Mucosa of stomach (tissue), 1 donor: ENCODE measurements around the gene ABL2.
"Not testable (repeated sequence)": the region's sequence is repeated elsewhere in the genome, so short reads cannot be mapped to it uniquely, and the experiment has no call there.

Experiments
- H3K27me3 ChIP-seq: one replicate; pipeline ENCODE4 v1.7.0; 2013; ENCODE audit warnings: mild to moderate bottlenecking, low read length; ENCODE audit not compliant: control insufficient read depth, insufficient read depth
- H3K36me3 ChIP-seq: one replicate; pipeline ENCODE4 v1.7.0; 2013; ENCODE audit warnings: low read length; ENCODE audit not compliant: control insufficient read depth, insufficient read depth
- H3K4me1 ChIP-seq: one replicate; pipeline ENCODE4 v1.7.0; 2013; ENCODE audit warnings: mild to moderate bottlenecking, low read length; ENCODE audit not compliant: control insufficient read depth, insufficient read depth
- H3K4me3 ChIP-seq: one replicate; pipeline ENCODE4 v1.7.0; 2013; ENCODE audit warnings: low read length
- H3K9ac ChIP-seq: one replicate; pipeline ENCODE4 v1.7.0; 2013; ENCODE audit warnings: mild to moderate bottlenecking, low read length, moderate library complexity
- H3K9me3 ChIP-seq: one replicate; pipeline ENCODE4 v1.7.0; 2013; ENCODE audit warnings: mild to moderate bottlenecking, low read length, moderate library complexity; ENCODE audit not compliant: control insufficient read depth
- donor health status: Pancreatic carcinoma.

Gene ABL2

DNA sequence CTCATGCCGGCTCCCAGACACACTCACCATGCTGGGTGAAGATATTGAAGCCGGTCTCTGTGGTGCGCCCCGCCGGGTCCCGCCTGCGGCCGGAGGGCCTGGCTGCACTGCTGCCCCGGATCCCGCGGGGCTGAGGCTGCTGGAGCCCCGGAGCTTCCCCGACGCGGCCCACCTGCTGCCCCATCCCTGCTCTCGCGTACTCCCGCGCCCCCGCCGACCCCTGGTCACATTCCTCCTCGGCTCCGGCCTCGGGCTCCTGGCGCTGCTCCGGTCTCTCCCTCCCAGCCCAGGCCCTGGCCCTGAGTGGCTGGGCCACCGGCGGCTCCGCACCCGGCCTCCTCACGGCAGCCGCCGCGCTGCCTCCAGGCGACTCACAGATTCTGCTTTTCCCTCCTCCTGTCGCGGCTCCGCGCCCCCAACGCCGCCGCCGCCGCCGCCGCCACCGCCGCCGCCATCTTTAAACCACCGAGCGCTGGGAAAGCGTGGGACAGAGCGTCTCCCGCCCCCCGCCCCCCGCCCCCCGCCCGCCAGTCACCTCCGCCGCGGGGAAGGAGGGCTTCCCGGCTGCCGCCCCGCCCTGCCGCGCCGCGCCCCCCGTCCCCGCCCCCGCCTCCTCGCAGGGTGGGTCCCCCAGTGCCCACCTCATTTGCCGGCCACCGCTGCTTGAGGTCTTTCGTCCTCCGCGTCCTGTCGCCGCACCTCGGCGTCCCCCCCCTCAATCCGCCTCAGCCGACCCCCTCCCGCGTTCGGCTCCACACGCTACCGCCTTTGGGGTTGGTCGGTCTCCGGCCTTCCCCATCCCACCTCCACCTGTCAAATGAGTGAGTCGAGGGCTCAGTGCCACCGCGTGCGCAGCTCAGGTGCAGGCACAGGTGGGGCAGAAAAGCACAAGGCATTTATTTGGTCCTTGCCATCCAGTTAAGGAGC is at the start of gene ABL2:
Gene ABL2 (minus strand): TSS at position 464 of the 927 bp plus-strand sequence. CDS start 280 bp downstream, at position 184.
- H3K9me3 ChIP-seq: no peaks in the 10 kb centered on the region
- H3K4me1 ChIP-seq: peaks cover 5% of the 10 kb centered on the region
- H3K9ac ChIP-seq: peak within 1 kb of the TSS; percentile 82
- no peak within 1 kb of the TSS for H3K4me3 ChIP-seq
- no peaks in the 10 kb centered on the region for H3K36me3 ChIP-seq
- H3K27me3 ChIP-seq: no peaks in the 10 kb centered on the region

DNA sequence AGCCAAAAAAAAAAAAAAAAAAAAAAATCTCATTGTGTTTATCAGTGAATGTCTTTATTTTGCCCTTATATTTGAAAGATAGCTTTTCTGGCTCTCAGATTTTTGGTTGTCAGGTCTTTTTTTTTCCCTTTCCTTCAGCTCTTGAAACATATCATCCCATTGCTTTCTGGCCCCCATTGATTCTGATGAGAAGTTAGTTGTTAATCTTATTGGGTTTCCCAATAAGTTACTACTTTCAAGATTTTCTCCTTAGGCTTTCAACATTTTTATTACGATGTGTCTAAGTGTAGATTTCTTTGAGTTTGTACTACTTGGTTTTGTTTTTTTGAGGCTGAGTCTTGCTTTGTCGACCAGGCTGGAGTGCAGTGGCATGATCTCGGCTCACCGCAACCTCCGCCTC is 49.4 kb upstream of the ABL2 start:
- Histone ChIP-seq H3K4me1 (peaks cover 4% of the 10 kb centered on the region), H3K9ac (no peak overlapping the region), H3K27me3 (no peaks in the 10 kb centered on the region), H3K4me3 (no peak overlapping the region), H3K9me3 (no peaks in the 10 kb centered on the region), H3K36me3 (no peaks in the 10 kb centered on the region)

DNA sequence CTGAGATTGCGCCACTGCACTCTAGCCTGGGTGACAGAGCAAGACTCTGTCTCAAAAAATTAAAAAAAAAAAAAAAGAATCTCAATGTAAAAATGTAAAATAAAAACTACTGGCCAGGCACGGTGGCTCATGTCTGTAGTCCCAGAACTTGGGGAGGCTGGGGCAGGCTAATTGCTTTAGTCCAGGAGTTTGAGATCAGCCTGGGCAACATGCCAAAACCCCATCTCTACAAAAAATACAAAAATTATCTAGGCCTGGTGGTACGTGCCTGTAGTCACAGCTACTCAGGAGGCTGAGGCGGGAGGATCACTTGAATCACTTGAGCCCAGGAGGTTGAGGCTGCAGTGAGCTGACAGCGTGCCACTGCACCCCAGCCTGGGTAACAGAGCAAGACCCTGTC is 44.9 kb upstream of the ABL2 start:
- not testable (repeated sequence) for H3K4me3 ChIP-seq, H3K27me3 ChIP-seq, H3K4me1 ChIP-seq, H3K36me3 ChIP-seq, H3K9ac ChIP-seq, H3K9me3 ChIP-seq

DNA sequence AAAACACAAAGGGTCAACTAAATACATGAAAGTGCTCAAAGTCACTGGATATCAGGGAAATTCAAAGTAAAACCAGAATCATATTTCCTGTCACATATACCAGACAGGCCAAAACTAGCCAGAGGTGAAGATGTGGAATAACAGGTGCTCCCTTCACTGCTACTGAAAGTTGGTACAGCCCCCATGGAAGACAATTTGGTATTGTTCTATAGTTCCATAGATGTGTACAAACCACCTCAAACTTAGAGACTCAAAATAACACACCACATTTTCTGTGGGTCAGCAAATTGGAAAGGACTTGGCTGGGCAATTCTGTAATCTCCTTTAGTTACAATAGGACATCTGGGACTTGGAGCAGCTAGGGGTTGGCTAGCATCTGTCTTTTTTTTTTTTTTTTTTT is 39.6 kb upstream of the ABL2 start:
- peaks cover 5% of the 10 kb centered on the region for H3K4me1 ChIP-seq
- H3K4me3 ChIP-seq: no peak overlapping the region
- no peaks in the 10 kb centered on the region for H3K36me3 ChIP-seq
- H3K27me3 ChIP-seq: no peaks in the 10 kb centered on the region
- no peaks in the 10 kb centered on the region for H3K9me3 ChIP-seq
- H3K9ac ChIP-seq: no peak overlapping the region

DNA sequence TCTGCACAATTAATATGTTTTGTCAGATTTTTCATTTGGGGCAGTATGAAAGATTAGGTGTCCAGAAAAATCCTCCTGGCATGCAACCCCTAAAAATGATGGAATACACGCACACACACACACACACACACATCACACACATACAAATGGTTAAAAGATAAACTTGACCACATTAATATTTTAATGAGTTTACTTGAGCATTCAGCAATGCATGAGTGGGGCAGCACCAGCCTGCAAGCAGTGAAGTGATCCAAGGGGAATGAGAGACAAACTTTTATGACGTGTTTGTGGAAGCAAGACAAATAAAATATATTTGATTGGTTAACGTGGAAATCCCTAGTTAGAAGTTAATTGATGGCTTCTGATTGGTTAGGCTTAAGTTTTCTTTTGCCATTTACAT is 35.0 kb upstream of the ABL2 start:
- no peak overlapping the region for H3K4me3 ChIP-seq
- H3K36me3 ChIP-seq: no peaks in the 10 kb centered on the region
- H3K9ac ChIP-seq: no peak overlapping the region
- H3K9me3 ChIP-seq: no peaks in the 10 kb centered on the region
- no peaks in the 10 kb centered on the region for H3K27me3 ChIP-seq
- H3K4me1 ChIP-seq: peaks cover 5% of the 10 kb centered on the region

DNA sequence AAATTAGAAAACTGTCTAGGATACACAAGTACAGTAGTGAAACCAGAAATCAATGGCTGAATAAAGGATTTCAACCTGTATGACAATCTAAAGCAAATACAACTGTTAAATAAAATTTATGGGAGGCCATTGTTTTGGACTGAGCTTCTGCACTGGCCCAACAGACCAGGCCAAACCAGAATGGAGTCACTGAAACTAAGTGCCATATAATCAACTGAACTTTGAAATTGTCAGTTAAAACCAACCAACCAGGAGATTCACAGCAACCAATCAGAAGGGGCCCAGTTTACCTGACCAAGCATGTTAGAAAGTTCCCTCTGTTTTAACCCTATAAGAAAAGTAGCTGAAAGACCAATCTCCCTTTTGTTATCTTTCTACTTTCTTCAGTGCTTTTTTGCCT is 33.6 kb upstream of the ABL2 start:
- H3K4me3 ChIP-seq: no peak overlapping the region
- no peaks in the 10 kb centered on the region for H3K9me3 ChIP-seq
- H3K9ac ChIP-seq: no peak overlapping the region
- H3K36me3 ChIP-seq: no peaks in the 10 kb centered on the region
- peaks cover 5% of the 10 kb centered on the region for H3K4me1 ChIP-seq
- H3K27me3 ChIP-seq: no peaks in the 10 kb centered on the region

DNA sequence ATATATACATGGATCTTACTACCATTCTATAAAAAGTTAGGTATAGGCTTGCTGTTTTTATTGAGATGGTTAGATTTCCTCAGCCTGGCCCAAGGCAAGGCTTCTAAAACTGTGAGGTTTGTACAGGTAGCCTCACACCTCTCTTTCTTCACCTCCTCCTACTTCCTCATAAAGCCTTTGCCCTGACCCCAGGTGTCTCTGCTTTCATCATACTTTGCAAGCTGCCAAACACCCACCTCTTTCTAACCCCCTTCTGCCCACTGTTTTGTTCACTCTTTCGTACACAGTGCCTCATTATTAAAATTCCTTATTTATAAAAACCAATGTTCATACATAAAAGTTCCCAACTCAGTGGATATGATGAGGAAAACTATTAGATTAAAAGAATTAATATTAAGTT is 32.7 kb upstream of the ABL2 start:
- H3K36me3 ChIP-seq: no peaks in the 10 kb centered on the region
- H3K4me3 ChIP-seq: no peak overlapping the region
- H3K9ac ChIP-seq: no peak overlapping the region
- H3K9me3 ChIP-seq: no peaks in the 10 kb centered on the region
- H3K27me3 ChIP-seq: no peaks in the 10 kb centered on the region
- H3K4me1 ChIP-seq: peaks cover 5% of the 10 kb centered on the region

DNA sequence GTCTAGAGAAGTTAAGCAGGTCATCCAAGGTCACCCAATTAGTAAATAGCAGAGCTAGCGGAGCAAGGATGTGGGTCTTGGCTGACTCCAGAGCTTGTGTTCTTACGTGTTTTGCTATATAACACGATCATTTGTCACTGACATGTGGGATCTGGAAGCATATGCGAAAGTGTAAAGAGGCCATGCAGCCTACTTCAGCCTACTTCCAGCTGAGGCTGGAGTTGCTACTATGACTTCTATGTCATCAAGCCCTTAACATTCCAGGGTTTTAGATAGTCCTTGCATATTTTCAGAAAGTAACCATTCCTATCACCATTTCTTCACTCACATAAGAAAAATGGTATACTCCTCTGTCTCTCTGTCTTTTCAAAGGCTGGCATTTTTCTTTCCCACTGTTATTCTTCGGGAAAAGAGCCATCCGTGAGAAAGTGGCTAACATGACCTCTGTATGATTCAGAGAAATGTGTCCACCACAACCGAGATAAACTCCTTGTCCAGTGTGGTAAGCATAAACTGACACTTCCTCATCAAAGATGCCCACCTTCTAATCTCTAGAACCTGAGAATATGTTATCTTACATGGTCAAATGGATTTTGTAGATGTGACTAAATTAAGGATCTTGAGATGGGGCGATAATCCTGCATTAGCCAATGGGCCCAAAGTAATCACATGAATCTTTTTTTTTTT is 24.0 kb upstream of the ABL2 start:
- Histone ChIP-seq H3K36me3 (no peaks in the 10 kb centered on the region), H3K4me1 (no peaks in the 10 kb centered on the region), H3K27me3 (no peaks in the 10 kb centered on the region), H3K4me3 (no peak overlapping the region), H3K9ac (no peak overlapping the region), H3K9me3 (no peaks in the 10 kb centered on the region)

DNA sequence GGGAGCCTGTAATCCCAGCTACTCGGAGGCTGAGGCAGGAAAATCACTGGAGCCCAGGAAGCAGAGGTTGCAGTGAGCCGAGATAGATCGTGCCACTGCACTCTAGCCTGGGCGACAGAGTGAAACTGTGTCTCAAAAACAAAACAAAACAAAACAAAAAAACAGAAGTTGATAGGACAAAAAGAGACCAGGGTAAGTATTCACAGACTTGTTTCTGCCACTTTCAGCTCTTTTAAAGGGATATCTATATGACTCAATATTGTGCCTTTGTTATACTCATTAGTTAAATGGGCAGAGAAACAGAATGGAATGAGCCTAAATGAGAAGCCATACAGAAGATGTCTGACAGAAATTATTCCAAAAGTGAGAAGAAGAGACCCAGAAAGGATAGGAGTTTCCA is 23.1 kb upstream of the ABL2 start:
- Histone ChIP-seq H3K36me3 (no peaks in the 10 kb centered on the region), H3K27me3 (no peaks in the 10 kb centered on the region), H3K9ac (no peak overlapping the region), H3K4me3 (no peak overlapping the region), H3K9me3 (no peaks in the 10 kb centered on the region), H3K4me1 (no peaks in the 10 kb centered on the region)

DNA sequence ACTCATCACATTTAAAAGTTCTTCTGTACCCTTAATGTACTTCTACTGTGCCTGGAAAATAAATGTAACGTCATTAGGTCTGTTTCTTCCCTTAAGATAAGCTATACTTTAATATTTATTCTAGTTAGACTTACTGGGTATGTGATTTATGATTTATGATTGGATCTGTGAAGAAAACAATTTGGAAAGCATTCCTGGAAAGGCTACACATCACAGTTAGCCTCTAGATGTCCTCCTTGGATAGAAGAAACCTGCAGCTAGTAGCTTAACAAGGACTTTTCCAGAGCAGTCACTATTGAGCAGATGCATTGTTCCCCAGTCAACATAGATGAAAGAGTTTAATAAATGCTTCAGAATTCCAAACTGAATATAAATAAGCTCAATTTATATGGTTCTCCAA is 22.2 kb upstream of the ABL2 start:
- Histone ChIP-seq H3K9me3 (no peaks in the 10 kb centered on the region), H3K27me3 (no peaks in the 10 kb centered on the region), H3K36me3 (no peaks in the 10 kb centered on the region), H3K9ac (no peak overlapping the region), H3K4me1 (no peaks in the 10 kb centered on the region), H3K4me3 (no peak overlapping the region)

DNA sequence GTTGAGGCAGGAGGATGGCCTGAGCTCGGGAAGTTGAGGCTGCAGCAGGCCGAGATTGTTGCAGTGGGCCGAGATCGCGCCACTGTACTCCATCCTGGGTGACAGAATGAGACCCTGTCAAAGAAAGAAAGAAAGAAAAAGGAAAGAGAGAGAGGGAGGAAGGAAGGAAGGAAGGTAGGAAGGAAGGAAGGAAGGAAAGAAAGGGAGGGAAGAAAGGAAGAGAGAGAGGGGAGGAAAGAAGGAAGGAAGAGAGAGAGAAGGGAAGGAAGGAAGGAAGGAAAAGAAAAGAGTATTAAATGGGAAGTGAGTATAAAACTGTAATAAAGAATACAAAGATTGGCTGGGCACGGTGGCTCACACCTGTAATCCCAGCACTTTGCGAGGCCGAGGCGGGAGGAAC is 18.4 kb upstream of the ABL2 start:
- Histone ChIP-seq H3K36me3 (no peaks in the 10 kb centered on the region), H3K27me3 (no peaks in the 10 kb centered on the region), H3K4me3 (no peak overlapping the region)

DNA sequence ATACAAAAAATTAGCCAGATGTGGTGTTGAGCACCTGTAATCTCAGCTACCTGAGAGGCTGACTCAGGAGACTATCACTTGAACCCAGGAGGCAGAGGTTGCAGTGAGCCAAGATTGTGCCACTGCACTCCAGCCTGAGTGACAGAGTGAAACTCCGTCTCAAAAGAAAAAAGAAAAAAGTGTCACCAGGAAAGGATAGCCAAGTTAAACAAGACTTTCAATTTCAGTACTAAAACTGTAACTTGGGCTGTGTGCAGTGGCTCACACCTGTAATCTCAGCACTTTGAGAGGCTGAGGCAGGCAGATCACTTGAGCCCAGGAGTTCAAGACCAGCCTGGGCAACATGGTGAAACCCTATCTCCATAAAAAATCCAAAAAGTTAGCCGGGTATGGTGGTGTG is 15.9 kb upstream of the ABL2 start:
- not testable (repeated sequence) for H3K9ac ChIP-seq, H3K4me3 ChIP-seq, H3K36me3 ChIP-seq, H3K9me3 ChIP-seq, H3K4me1 ChIP-seq, H3K27me3 ChIP-seq

More for the DNA sequence above, 18.4 kb upstream of the ABL2 start:
- no peaks in the 10 kb centered on the region for H3K9me3 ChIP-seq
- no peak overlapping the region for H3K9ac ChIP-seq
- H3K4me1 ChIP-seq: no peaks in the 10 kb centered on the region
